ENCODE measurements around the gene WDR82. TPM values are rescaled to one million over a fixed set of nuclear protein-coding genes. Genes with fewer than 3 reads are reported as not detected.

Gene WDR82
- total and polyA plus RNA-seq, 9 of the 15 experiments (the other 6 are each of a cell fraction or from before 2014, with no cell fraction given): 6.4 to 62.9 (median 37.1) TPM

DNA sequence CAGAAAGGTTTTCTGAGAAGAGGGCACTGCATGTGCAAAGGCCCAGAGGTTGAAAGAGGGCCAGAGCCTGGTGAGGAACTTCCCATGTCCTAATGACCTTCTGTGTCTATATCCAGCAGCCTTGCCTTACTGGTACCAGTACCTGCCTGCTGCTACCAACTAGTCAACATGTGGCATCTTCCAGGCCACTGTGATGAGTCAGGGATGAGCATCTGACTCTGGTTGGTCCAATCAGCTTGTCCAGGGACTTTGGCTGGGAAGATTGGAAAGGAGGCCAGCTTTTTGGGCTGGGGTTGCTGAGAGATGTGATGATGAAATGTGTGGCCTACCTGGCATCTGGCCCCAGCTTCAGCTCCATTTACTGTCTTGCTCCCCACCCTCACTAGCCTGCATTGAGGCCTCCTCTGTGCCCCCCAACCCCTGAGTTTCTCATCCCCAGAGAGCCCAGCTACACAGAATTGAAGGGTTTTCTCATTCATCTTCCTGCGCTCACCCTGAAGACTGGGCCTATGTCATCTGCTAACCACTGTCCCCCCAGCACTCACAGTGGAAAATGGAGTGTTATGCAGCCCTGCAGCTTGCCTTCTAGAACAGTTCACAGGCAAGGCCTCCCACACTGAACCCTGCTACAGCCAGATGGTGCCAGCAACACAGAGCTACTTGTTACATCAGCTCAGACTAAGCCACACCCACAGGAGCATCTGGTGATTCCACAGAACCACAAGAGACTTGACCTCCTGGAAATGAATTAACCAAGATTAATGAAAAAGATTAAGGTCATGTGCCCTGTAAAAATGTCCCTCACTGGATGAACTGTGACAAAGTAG lies 38.2 kb downstream of the WDR82 start (continued):
- TF ChIP-seq, protein P1, sequence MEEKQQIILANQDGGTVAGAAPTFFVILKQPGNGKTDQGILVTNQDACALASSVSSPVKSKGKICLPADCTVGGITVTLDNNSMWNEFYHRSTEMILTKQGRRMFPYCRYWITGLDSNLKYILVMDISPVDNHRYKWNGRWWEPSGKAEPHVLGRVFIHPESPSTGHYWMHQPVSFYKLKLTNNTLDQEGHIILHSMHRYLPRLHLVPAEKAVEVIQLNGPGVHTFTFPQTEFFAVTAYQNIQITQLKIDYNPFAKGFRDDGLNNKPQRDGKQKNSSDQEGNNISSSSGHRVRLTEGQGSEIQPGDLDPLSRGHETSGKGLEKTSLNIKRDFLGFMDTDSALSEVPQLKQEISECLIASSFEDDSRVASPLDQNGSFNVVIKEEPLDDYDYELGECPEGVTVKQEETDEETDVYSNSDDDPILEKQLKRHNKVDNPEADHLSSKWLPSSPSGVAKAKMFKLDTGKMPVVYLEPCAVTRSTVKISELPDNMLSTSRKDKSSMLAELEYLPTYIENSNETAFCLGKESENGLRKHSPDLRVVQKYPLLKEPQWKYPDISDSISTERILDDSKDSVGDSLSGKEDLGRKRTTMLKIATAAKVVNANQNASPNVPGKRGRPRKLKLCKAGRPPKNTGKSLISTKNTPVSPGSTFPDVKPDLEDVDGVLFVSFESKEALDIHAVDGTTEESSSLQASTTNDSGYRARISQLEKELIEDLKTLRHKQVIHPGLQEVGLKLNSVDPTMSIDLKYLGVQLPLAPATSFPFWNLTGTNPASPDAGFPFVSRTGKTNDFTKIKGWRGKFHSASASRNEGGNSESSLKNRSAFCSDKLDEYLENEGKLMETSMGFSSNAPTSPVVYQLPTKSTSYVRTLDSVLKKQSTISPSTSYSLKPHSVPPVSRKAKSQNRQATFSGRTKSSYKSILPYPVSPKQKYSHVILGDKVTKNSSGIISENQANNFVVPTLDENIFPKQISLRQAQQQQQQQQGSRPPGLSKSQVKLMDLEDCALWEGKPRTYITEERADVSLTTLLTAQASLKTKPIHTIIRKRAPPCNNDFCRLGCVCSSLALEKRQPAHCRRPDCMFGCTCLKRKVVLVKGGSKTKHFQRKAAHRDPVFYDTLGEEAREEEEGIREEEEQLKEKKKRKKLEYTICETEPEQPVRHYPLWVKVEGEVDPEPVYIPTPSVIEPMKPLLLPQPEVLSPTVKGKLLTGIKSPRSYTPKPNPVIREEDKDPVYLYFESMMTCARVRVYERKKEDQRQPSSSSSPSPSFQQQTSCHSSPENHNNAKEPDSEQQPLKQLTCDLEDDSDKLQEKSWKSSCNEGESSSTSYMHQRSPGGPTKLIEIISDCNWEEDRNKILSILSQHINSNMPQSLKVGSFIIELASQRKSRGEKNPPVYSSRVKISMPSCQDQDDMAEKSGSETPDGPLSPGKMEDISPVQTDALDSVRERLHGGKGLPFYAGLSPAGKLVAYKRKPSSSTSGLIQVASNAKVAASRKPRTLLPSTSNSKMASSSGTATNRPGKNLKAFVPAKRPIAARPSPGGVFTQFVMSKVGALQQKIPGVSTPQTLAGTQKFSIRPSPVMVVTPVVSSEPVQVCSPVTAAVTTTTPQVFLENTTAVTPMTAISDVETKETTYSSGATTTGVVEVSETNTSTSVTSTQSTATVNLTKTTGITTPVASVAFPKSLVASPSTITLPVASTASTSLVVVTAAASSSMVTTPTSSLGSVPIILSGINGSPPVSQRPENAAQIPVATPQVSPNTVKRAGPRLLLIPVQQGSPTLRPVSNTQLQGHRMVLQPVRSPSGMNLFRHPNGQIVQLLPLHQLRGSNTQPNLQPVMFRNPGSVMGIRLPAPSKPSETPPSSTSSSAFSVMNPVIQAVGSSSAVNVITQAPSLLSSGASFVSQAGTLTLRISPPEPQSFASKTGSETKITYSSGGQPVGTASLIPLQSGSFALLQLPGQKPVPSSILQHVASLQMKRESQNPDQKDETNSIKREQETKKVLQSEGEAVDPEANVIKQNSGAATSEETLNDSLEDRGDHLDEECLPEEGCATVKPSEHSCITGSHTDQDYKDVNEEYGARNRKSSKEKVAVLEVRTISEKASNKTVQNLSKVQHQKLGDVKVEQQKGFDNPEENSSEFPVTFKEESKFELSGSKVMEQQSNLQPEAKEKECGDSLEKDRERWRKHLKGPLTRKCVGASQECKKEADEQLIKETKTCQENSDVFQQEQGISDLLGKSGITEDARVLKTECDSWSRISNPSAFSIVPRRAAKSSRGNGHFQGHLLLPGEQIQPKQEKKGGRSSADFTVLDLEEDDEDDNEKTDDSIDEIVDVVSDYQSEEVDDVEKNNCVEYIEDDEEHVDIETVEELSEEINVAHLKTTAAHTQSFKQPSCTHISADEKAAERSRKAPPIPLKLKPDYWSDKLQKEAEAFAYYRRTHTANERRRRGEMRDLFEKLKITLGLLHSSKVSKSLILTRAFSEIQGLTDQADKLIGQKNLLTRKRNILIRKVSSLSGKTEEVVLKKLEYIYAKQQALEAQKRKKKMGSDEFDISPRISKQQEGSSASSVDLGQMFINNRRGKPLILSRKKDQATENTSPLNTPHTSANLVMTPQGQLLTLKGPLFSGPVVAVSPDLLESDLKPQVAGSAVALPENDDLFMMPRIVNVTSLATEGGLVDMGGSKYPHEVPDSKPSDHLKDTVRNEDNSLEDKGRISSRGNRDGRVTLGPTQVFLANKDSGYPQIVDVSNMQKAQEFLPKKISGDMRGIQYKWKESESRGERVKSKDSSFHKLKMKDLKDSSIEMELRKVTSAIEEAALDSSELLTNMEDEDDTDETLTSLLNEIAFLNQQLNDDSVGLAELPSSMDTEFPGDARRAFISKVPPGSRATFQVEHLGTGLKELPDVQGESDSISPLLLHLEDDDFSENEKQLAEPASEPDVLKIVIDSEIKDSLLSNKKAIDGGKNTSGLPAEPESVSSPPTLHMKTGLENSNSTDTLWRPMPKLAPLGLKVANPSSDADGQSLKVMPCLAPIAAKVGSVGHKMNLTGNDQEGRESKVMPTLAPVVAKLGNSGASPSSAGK (IDR thresholded peaks at IDR 0.05): peak; percentile 39; the same call in 1 of the 2 replicates
- TF ChIP-seq, protein P2, sequence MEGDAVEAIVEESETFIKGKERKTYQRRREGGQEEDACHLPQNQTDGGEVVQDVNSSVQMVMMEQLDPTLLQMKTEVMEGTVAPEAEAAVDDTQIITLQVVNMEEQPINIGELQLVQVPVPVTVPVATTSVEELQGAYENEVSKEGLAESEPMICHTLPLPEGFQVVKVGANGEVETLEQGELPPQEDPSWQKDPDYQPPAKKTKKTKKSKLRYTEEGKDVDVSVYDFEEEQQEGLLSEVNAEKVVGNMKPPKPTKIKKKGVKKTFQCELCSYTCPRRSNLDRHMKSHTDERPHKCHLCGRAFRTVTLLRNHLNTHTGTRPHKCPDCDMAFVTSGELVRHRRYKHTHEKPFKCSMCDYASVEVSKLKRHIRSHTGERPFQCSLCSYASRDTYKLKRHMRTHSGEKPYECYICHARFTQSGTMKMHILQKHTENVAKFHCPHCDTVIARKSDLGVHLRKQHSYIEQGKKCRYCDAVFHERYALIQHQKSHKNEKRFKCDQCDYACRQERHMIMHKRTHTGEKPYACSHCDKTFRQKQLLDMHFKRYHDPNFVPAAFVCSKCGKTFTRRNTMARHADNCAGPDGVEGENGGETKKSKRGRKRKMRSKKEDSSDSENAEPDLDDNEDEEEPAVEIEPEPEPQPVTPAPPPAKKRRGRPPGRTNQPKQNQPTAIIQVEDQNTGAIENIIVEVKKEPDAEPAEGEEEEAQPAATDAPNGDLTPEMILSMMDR (IDR thresholded peaks at IDR 0.05 in 2 of 3, conservative IDR thresholded peaks at IDR 0.05 in 1 of 3; ENCODE audit: insufficient read depth in 2 of 3, low read depth in 1 of 3, low read length in 3 of 3): peak; percentile 10 to 19 (median 14); a peak in 2 of 6 replicates
- TF ChIP-seq TAF1 (IDR thresholded peaks at IDR 0.05; ENCODE audit: control insufficient read depth, extremely low read depth, insufficient read depth, low read length, severe bottlenecking): no peak
